COLO668 (cell line): ENCODE measurements around the gene CCDC184.
"Not testable (repeated sequence)": the region's sequence is repeated elsewhere in the genome, so short reads cannot be mapped to it uniquely, and the experiment has no call there.

Source experiments
- DNase-seq: peaks from one replicate; lab custom pipeline; 2025; ENCODE audit not compliant: unreplicated experiment; lab: John Stamatoyannopoulos, UW

The CCDC184 gene

GRCh38 chr12:48183091-48183875 is at the start of gene CCDC184:
CCDC184 (plus strand) TSS chr12:48183644; CDS start chr12:48184123, 479 bp downstream.
- DNase-seq: peak; percentile 55

GRCh38 chr12:48135027-48135426 is 48.4 kb upstream of the CCDC184 start:
- no peak for DNase-seq

- DNase-seq: no peak
These were observed 40.4 kb upstream of the CCDC184 start for GRCh38 chr12:48142818-48143674.

GRCh38 chr12:48143898-48144297 is 39.5 kb upstream of the CCDC184 start:
- DNase-seq: no peak

- no peak for DNase-seq
These were observed 37.5 kb upstream of the CCDC184 start for GRCh38 chr12:48145981-48146380.

- no peak for DNase-seq
These were observed 32.2 kb upstream of the CCDC184 start for GRCh38 chr12:48151103-48151771.

GRCh38 chr12:48155786-48156185 is 27.7 kb upstream of the CCDC184 start:
- DNase-seq: not testable (repeated sequence)

- DNase-seq: no peak
These were observed 26.8 kb upstream of the CCDC184 start for GRCh38 chr12:48156652-48157017.

GRCh38 chr12:48157018-48157888 is 26.2 kb upstream of the CCDC184 start, which contains the start of gene ASB8:
ASB8 (minus strand) TSS chr12:48157515; CDS start chr12:48153496, 4,019 bp downstream.
- DNase-seq: peak; percentile 94

GRCh38 chr12:48157889-48158370 is 25.5 kb upstream of the CCDC184 start:
- DNase-seq: no peak

GRCh38 chr12:48160046-48160445 is 23.4 kb upstream of the CCDC184 start:
- DNase-seq: no peak

- DNase-seq: no peak
These were observed 22.6 kb upstream of the CCDC184 start for GRCh38 chr12:48160807-48161206.

GRCh38 chr12:48163150-48163747 is 20.2 kb upstream of the CCDC184 start:
- no peak for DNase-seq

- no peak for DNase-seq
These were observed 19.0 kb upstream of the CCDC184 start for GRCh38 chr12:48164451-48164850.

GRCh38 chr12:48165089-48165981 is 18.1 kb upstream of the CCDC184 start:
- DNase-seq: peak; percentile 5

- no peak for DNase-seq
These were observed 14.4 kb upstream of the CCDC184 start for GRCh38 chr12:48169011-48169410.

GRCh38 chr12:48175613-48176416 is 7.6 kb upstream of the CCDC184 start:
- DNase-seq: no peak

- no peak for DNase-seq
These were observed 7.1 kb upstream of the CCDC184 start for GRCh38 chr12:48176417-48176751.
